H9 (cell line): ENCODE results near the gene COL11A1. TPM values are rescaled to one million over a fixed set of nuclear protein-coding genes. Genes with fewer than 3 reads are reported as not detected.

ENCODE experiments used
- DNase-seq: peaks from one replicate; pipeline ENCODE4 v3.0.0-alpha.2; 2017
- H2AFZ ChIP-seq: one replicate; pipeline ENCODE4 v1.6.1; 2013; ENCODE audit warnings: mild to moderate bottlenecking, low read length, control low read depth, moderate library complexity
- H2AK5ac ChIP-seq: 2 replicates; pipeline ENCODE4 v1.6.1; 2013; ENCODE audit warnings: low read length, control low read depth, mixed read lengths; ENCODE audit not compliant: insufficient read length
- H2BK120ac ChIP-seq: one replicate; pipeline ENCODE4 v1.6.1; 2013; ENCODE audit warnings: low read depth, mild to moderate bottlenecking, low read length, control low read depth, inconsistent platforms; ENCODE audit not compliant: poor library complexity, severe bottlenecking
- H2BK12ac ChIP-seq: 2 replicates; pipeline ENCODE4 v1.6.1; 2013; ENCODE audit warnings: low read length, control low read depth, mixed read lengths, low read depth; ENCODE audit not compliant: insufficient read length
- H2BK15ac ChIP-seq: 2 replicates; pipeline ENCODE4 v1.6.1; 2013; ENCODE audit warnings: low read depth, low read length, control low read depth
- H2BK20ac ChIP-seq: one replicate; pipeline ENCODE4 v1.6.1; 2013; ENCODE audit warnings: low read depth, mild to moderate bottlenecking, low read length, control low read depth, inconsistent platforms; ENCODE audit not compliant: poor library complexity, severe bottlenecking
- H2BK5ac ChIP-seq: 2 replicates; pipeline ENCODE4 v1.6.1; 2013; ENCODE audit warnings: low read length, control low read depth, mixed read lengths; ENCODE audit not compliant: insufficient read length
- H3K14ac ChIP-seq: 2 replicates; pipeline ENCODE4 v1.6.1; 2013; ENCODE audit warnings: low read length, control low read depth; ENCODE audit not compliant: insufficient read depth
- H3K18ac ChIP-seq: 2 replicates; pipeline ENCODE4 v1.6.1; 2013; ENCODE audit warnings: low read depth, mild to moderate bottlenecking, mixed read lengths, low read length, control low read depth; ENCODE audit not compliant: insufficient read length
- H3K23ac ChIP-seq: 2 replicates; pipeline ENCODE4 v1.6.1; 2013; ENCODE audit warnings: low read length, control low read depth, mixed read lengths, low read depth; ENCODE audit not compliant: insufficient read length
- H3K23me2 ChIP-seq: 2 replicates; pipeline ENCODE4 v1.6.1; 2013; ENCODE audit warnings: low read depth, mild to moderate bottlenecking, mixed read lengths, low read length, control low read depth; ENCODE audit not compliant: insufficient read length, poor library complexity, severe bottlenecking
- H3K27ac ChIP-seq: 2 replicates; pipeline ENCODE4 v1.5.1; 2013; ENCODE audit warnings: low read length, control low read depth, mixed read lengths, low read depth; ENCODE audit not compliant: insufficient read length
- H3K27me3 ChIP-seq: 2 replicates; pipeline ENCODE4 v1.6.1; 2013; ENCODE audit warnings: low read length, control low read depth, inconsistent platforms; ENCODE audit not compliant: insufficient read depth
- H3K4ac ChIP-seq: 2 replicates; pipeline ENCODE4 v1.6.1; 2013; ENCODE audit warnings: low read depth, mild to moderate bottlenecking, control low read depth, inconsistent platforms, low read length, moderate library complexity
- H3K4me1 ChIP-seq: 2 replicates; pipeline ENCODE4 v1.6.1; 2013; ENCODE audit warnings: low read length, control low read depth, inconsistent platforms; ENCODE audit not compliant: insufficient read depth
- H3K4me2 ChIP-seq: 2 replicates; pipeline ENCODE4 v1.6.1; 2013; ENCODE audit warnings: low read length, control low read depth, mixed read lengths; ENCODE audit not compliant: insufficient read length, insufficient read depth
- H3K56ac ChIP-seq: 2 replicates; pipeline ENCODE4 v1.6.1; 2013; ENCODE audit warnings: low read depth, mild to moderate bottlenecking, mixed read lengths, low read length, control low read depth; ENCODE audit not compliant: insufficient read length
- H3K79me1 ChIP-seq: 2 replicates; pipeline ENCODE4 v1.6.1; 2013; ENCODE audit warnings: low read depth, mild to moderate bottlenecking, moderate library complexity, low read length, control low read depth, inconsistent platforms; ENCODE audit not compliant: insufficient read depth, poor library complexity, severe bottlenecking
- H3K79me2 ChIP-seq: 2 replicates; pipeline ENCODE4 v1.6.1; 2013; ENCODE audit warnings: low read length, control low read depth, inconsistent platforms; ENCODE audit not compliant: insufficient read depth
- H3K9ac ChIP-seq: 2 replicates; pipeline ENCODE4 v1.6.1; 2013; ENCODE audit warnings: low read length, control low read depth, mixed read lengths; ENCODE audit not compliant: insufficient read length; ENCODE audit errors: extremely low read depth
- H3K9me3 ChIP-seq: one replicate; pipeline ENCODE4 v1.6.1; 2013; ENCODE audit warnings: low read depth, low read length, inconsistent platforms; ENCODE audit not compliant: control insufficient read depth
- H3T11ph ChIP-seq: one replicate; pipeline ENCODE4 v1.6.1; 2013; ENCODE audit warnings: mild to moderate bottlenecking, low read length, control low read depth, inconsistent platforms
- H4K20me1 ChIP-seq: one replicate; pipeline ENCODE4 v1.6.1; 2013; ENCODE audit not compliant: control insufficient read depth, insufficient read length, insufficient read depth
- H4K5ac ChIP-seq: 2 replicates; pipeline ENCODE4 v1.6.1; 2013; ENCODE audit warnings: low read depth, mild to moderate bottlenecking, mixed read lengths, low read length, control low read depth; ENCODE audit not compliant: insufficient read length
- H4K8ac ChIP-seq: replicated peaks from 2 replicates; pipeline ENCODE4 v1.6.1; 2013; ENCODE audit warnings: low read length, control low read depth, mixed read lengths, low read depth; ENCODE audit not compliant: insufficient read length
- H4K91ac ChIP-seq: 2 replicates; pipeline ENCODE4 v1.6.1; 2013; ENCODE audit warnings: low read depth, mild to moderate bottlenecking, moderate library complexity, mixed read lengths, low read length, control low read depth; ENCODE audit not compliant: insufficient read length
- H3K27ac Mint-ChIP-seq, 3 experiments: 2 replicates in 2 of 3; 3 replicates in 1 of 3; pipeline ENCODE4 v1.8.0; 2020 to 2021; ENCODE audit warnings: mixed read lengths in 3 of 3, mild to moderate bottlenecking in 1 of 3, moderate library complexity in 1 of 3
- H3K27me3 Mint-ChIP-seq: 2 replicates; pipeline ENCODE4 v1.8.0; 2021; ENCODE audit warnings: low read depth, mild to moderate bottlenecking, moderate library complexity, mixed read lengths
- H3K36me3 Mint-ChIP-seq, 3 experiments: 2 replicates in 2 of 3; 3 replicates in 1 of 3; pipeline ENCODE4 v1.8.0; 2020 to 2021; ENCODE audit warnings: low read depth in 3 of 3, mixed read lengths in 3 of 3; ENCODE audit not compliant: insufficient read depth in 1 of 3
- H3K4me1 Mint-ChIP-seq, 2 experiments: 2 replicates each; pipeline ENCODE4 v1.8.0; 2020; ENCODE audit warnings: mixed read lengths in 2 of 2
- H3K4me3 Mint-ChIP-seq, 2 experiments: 2 replicates in 1 of 2; 3 replicates in 1 of 2; pipeline ENCODE4 v1.8.0; 2020 to 2021; ENCODE audit warnings: mild to moderate bottlenecking in 2 of 2, mixed read lengths in 2 of 2, moderate library complexity in 1 of 2
- H3K9me3 Mint-ChIP-seq, 2 experiments: 2 replicates in 1 of 2; 3 replicates in 1 of 2; pipeline ENCODE4 v1.8.0; 2020; ENCODE audit warnings: mild to moderate bottlenecking in 2 of 2, mixed read lengths in 2 of 2, moderate library complexity in 1 of 2
- CTCF ChIP-seq: fragments of 200-600 bp; sonication (generic); conservative IDR thresholded peaks from 3 replicates; pipeline ENCODE4 v1.8.0; 2021; ENCODE audit warnings: antibody characterized with exemption, mild to moderate bottlenecking
- WGBS: extraction: QIAGEN DNeasy Blood & Tissue Kit; methylation state at CpG from one replicate; pipeline ENCODE4 v1.1.7; 2013; ENCODE audit warnings: missing lambda C conversion rate, low lambda C conversion rate, mixed read lengths; ENCODE audit not compliant: insufficient read length; ENCODE audit errors: extremely low coverage; 5-methylcytosine and 5-hydroxymethylcytosine counted together
- total RNA-seq: library from RNA; stranded (reverse); gene quantifications from 2 replicates; pipeline ENCODE4 v1.2.1, GENCODE V29; 2021

Gene COL11A1
- total RNA-seq, 1 experiment from 2014 or later = 7.5 TPM

- no peak overlapping the region for H3K14ac ChIP-seq
- no peaks in the 10 kb centered on the region for H3K9me3 ChIP-seq
- H3K56ac ChIP-seq = no peak overlapping the region
- H2BK5ac ChIP-seq = no peak overlapping the region
- Mint-ChIP-seq H3K36me3 (no peaks in the 10 kb centered on the region), H3K9me3 (no peaks in the 10 kb centered on the region), H3K4me1 (peaks cover 7 to 12% of the 10 kb centered on the region in 2 experiments), H3K27ac (no peak overlapping the region), H3K4me3 (no peak overlapping the region), H3K27me3 (no peaks in the 10 kb centered on the region)
- no peak overlapping the region for H3K23ac ChIP-seq
- no peak overlapping the region for H3K4me2 ChIP-seq
- H2AK5ac ChIP-seq = no peak overlapping the region
- no peak overlapping the region for H3T11ph ChIP-seq
- H2BK15ac ChIP-seq = no peak overlapping the region
- peak; percentile 32 for DNase-seq
- H2BK20ac ChIP-seq = no peak overlapping the region
- no peak overlapping the region for H3K9ac ChIP-seq
- H3K23me2 ChIP-seq = no peaks in the 10 kb centered on the region
- H2BK120ac ChIP-seq = no peak overlapping the region
- no peaks in the 10 kb centered on the region for H4K20me1 ChIP-seq
- H2BK12ac ChIP-seq = no peak overlapping the region
- H4K8ac ChIP-seq = no peak overlapping the region
- no peaks in the 10 kb centered on the region for H3K79me2 ChIP-seq
- H4K5ac ChIP-seq = no peak overlapping the region
- H3K79me1 ChIP-seq = no peaks in the 10 kb centered on the region
- no peak overlapping the region for H2AFZ ChIP-seq
- no peak overlapping the region for H4K91ac ChIP-seq
- no peak overlapping the region for H3K18ac ChIP-seq
- no peaks in the 10 kb centered on the region for H3K27me3 ChIP-seq
- no peak overlapping the region for H3K4ac ChIP-seq
- H3K27ac ChIP-seq = no peak overlapping the region
- peak; percentile 83 for TF ChIP-seq CTCF
- H3K4me1 ChIP-seq = no peaks in the 10 kb centered on the region
- WGBS = no CpG with 5 or more reads among the region's 17 CpGs
Observed at GRCh38 chr1:102970496-102971078, 137.7 kb downstream of the COL11A1 start.
